SK-N-SH (cell line): ENCODE results near the gene PDE4D.

Experiments
- CTCF ChIP-seq: fragments of 200-600 bp; sonication (generic); IDR thresholded peaks from 2 replicates; pipeline ENCODE4 v1.6.1; 2017; ENCODE audit warnings: antibody characterized with exemption, mild to moderate bottlenecking, moderate library complexity
- GATA2 ChIP-seq: sonication (generic); formaldehyde crosslinking; IDR thresholded peaks from 2 replicates; pipeline ENCODE4 v1.5.0; 2020; ENCODE audit warnings: mild to moderate bottlenecking, missing genetic modification reagents
- SMC3 ChIP-seq: IDR thresholded peaks from 2 replicates; pipeline ENCODE4 v1.6.1; 2012; ENCODE audit warnings: low read depth, low read length, improper control_type of control experiment

- TF ChIP-seq CTCF (no peak), GATA2 (CRISPR knock-in tag) (no peak), SMC3 (no peak)
Observed at GRCh38 chr5:58963361-58963760, 930.2 kb downstream of the PDE4D start.
